Mucosa of rectum (tissue), 2 donors: ENCODE results near the gene HSF5.
A peak's percentile ranks its signal among the peaks of the same experiment; 100 is the strongest.

Experiments used
- H3K27ac ChIP-seq, 2 donors: one replicate each; pipeline ENCODE4 v1.7.0; 2013; ENCODE audit warnings: inconsistent platforms in 2 of 2, low read depth in 2 of 2, low read length in 2 of 2
- H3K27me3 ChIP-seq, 2 donors: one replicate each; pipeline ENCODE4 v1.7.0; 2013; ENCODE audit warnings: low read length in 2 of 2; ENCODE audit not compliant: control insufficient read depth in 2 of 2, insufficient read depth in 2 of 2
- H3K36me3 ChIP-seq, 2 donors: one replicate each; pipeline ENCODE4 v1.7.0; 2013; ENCODE audit warnings: low read length in 2 of 2; ENCODE audit not compliant: control insufficient read depth in 2 of 2, insufficient read depth in 2 of 2
- H3K4me1 ChIP-seq, 2 donors: one replicate each; pipeline ENCODE4 v1.7.0; 2013; ENCODE audit warnings: low read length in 2 of 2, mild to moderate bottlenecking in 1 of 2; ENCODE audit not compliant: control insufficient read depth in 2 of 2, insufficient read depth in 2 of 2
- H3K4me3 ChIP-seq, 2 donors: one replicate each; pipeline ENCODE4 v1.7.0; 2013; ENCODE audit warnings: low read length in 2 of 2
- H3K9ac ChIP-seq, 2 donors: one replicate each; pipeline ENCODE4 v1.7.0; 2013; ENCODE audit warnings: low read length in 2 of 2, low read depth in 1 of 2, mild to moderate bottlenecking in 1 of 2
- H3K9me3 ChIP-seq, 2 donors: one replicate each; pipeline ENCODE4 v1.7.0; 2013; ENCODE audit warnings: low read length in 2 of 2; ENCODE audit not compliant: control insufficient read depth in 2 of 2
- donor health status: healthy.
- donor health status: Normal muscosa, but diverticular disease.

The HSF5 gene

DNA sequence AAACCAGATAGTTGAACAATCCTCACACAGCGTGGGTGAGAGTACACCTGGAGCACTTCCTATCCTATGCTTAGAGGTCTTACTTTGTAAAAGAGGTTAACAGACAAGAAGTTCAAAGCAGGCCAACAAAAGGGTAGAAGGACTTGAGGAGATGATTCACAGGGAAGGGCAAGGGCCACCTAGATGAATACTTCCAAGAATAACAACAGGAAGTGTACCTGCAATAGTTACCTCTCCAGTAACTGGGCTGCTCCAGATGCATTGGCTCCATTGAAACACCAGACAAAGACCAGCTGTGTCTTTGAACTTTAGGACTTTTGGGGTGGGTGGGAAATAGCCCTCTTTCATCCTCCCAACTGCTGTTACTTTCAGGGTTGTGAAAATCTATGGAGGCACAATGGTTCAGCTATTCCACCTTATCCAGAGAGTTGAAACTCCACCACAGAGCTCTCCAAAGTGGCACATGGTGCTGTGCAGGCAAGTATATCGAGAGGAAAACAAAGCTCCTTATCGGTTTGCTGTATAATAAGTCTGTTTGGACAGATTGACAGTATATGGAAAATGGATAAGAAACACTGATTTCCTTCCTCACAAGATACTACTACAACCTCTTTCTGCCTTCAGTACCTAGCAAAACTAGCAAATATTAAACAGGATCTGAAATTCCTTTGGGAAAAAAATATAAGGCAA is 93.5 kb downstream of the HSF5 start:
- no peaks in the 10 kb centered on the region for H3K9me3 ChIP-seq
- H3K36me3 ChIP-seq: no peaks in the 10 kb centered on the region
- H3K9ac ChIP-seq: no peak overlapping the region
- H3K27me3 ChIP-seq: no peaks in the 10 kb centered on the region
- H3K4me3 ChIP-seq: peak overlapping the region; percentile 0 to 4
- H3K4me1 ChIP-seq: peaks cover 27 to 54% of the 10 kb centered on the region in 2 donors
- peak overlapping the region; percentile 18 to 48 for H3K27ac ChIP-seq

GRCh38 chr17:58391302-58391984 is 96.8 kb downstream of the HSF5 start:
- H3K4me1 ChIP-seq: peaks cover 42 to 69% of the 10 kb centered on the region in 2 donors
- peak overlapping the region; percentile 71 to 85 for H3K27ac ChIP-seq
- no peaks in the 10 kb centered on the region for H3K36me3 ChIP-seq
- H3K9me3 ChIP-seq: no peaks in the 10 kb centered on the region
- peak overlapping the region; percentile 26 to 39 for H3K4me3 ChIP-seq
- peak overlapping the region in 1 of 2 donors; percentile 27 for H3K9ac ChIP-seq
- H3K27me3 ChIP-seq: no peaks in the 10 kb centered on the region

DNA sequence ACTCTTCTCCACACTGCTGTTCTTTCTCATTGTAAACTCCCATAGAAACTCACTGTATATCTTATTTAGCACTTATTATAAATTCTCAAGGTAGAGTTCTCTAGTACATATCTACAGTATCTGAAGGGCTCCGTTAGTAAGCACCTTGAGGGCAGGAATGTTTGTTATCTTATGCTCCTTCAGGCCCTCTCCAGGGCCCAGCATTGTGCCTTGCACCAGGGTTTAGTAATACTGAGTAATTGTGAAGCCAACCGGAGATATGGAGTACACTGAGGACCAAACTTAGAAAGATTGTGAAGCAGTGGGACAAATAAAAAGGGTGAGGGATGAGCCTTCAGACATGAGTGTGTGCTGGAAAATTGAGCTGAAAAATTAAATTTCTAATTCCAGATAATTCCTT is 97.3 kb downstream of the HSF5 start:
- peak overlapping the region; percentile 12 to 27 for H3K9ac ChIP-seq
- H3K27me3 ChIP-seq: no peaks in the 10 kb centered on the region
- peak overlapping the region; percentile 71 to 85 for H3K27ac ChIP-seq
- peak overlapping the region; percentile 26 to 39 for H3K4me3 ChIP-seq
- peaks cover 43 to 67% of the 10 kb centered on the region in 2 donors for H3K4me1 ChIP-seq
- no peaks in the 10 kb centered on the region for H3K36me3 ChIP-seq
- H3K9me3 ChIP-seq: no peaks in the 10 kb centered on the region

DNA sequence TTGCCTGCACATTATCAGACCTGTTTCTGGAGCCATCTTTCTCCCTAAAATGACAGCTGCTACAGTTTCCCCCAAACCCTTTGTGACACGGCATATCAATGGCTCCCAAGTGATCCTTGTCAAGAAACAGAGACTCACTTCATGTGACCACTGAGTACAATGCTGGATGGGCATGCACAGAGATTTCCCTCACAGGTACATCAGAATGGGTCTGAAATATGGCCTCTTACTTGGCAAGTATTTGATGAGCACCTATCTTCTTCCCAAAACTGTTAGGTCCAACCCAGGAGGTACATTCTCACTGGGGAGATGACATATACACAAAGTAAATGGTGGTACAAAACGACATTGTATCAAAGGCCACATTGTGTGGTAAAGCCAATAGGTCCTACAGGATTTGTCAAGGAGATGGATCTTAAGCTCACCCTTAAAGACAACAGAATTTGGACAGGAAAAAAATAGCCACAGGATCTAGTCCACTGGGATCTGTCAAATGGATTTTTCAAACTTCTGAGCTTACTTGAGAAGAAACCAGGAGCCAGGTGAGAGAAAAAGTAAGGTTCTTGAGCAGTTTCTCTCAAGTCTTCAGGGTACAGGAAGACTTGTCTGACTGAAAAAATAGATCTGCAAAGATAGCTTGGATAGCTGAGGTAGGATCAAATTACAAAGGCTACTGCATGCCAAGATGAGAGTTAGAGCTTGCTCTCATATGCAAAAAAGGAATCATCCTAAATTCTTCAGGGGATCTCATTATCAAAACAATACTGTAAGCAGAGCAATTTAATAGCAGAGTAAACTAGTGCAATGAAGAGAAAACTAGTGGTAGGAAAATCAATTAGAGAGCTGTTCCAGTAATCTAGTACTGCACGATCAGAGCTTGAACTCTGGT is 99.7 kb downstream of the HSF5 start:
- H3K36me3 ChIP-seq: no peaks in the 10 kb centered on the region
- H3K27ac ChIP-seq: peak overlapping the region; percentile 81 to 84
- peak overlapping the region; percentile 1 to 3 for H3K9ac ChIP-seq
- H3K4me1 ChIP-seq: peaks cover 47 to 65% of the 10 kb centered on the region in 2 donors
- H3K9me3 ChIP-seq: no peaks in the 10 kb centered on the region
- H3K4me3 ChIP-seq: peak overlapping the region in 1 of 2 donors; percentile 23
- no peaks in the 10 kb centered on the region for H3K27me3 ChIP-seq

GRCh38 chr17:58387834-58388233 is 100.4 kb downstream of the HSF5 start:
- no peaks in the 10 kb centered on the region for H3K27me3 ChIP-seq
- H3K9ac ChIP-seq: peak overlapping the region in 1 of 2 donors; percentile 1
- no peaks in the 10 kb centered on the region for H3K9me3 ChIP-seq
- no peaks in the 10 kb centered on the region for H3K36me3 ChIP-seq
- H3K27ac ChIP-seq: peak overlapping the region; percentile 81 to 84
- H3K4me1 ChIP-seq: peaks cover 51 to 70% of the 10 kb centered on the region in 2 donors
- peak overlapping the region in 1 of 2 donors; percentile 23 for H3K4me3 ChIP-seq

GRCh38 chr17:58386708-58387107 is 101.5 kb downstream of the HSF5 start:
- Histone ChIP-seq H3K4me3 (no peak overlapping the region), H3K36me3 (no peaks in the 10 kb centered on the region), H3K27ac (peak overlapping the region; percentile 51 to 54), H3K4me1 (peaks cover 57 to 70% of the 10 kb centered on the region in 2 donors), H3K9me3 (no peaks in the 10 kb centered on the region), H3K27me3 (no peaks in the 10 kb centered on the region), H3K9ac (no peak overlapping the region)

DNA sequence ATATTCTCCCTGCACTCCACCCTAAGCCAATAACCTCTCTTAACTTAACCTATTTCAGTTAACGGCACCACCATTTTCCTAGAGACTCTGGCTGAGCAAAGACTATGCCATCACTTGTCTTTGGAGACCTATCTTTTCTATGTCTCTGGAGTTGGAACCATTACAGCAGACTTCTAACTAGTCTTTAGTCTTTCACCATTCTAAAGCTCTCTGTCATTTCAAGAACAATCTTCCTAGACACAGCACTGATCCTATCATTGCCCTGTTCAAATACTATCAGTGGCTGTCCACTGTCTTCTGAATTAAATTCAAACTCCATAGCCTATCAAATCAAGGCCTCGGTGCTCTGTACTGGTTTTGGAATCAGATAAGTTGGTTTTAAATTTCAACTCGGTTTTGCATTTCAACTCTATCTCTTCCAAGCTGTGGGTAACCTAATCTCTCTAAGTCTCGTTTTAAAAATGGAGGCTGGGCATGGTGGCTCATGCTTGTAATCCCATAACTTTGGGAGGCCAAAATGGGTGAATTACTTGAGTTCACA is 102.8 kb downstream of the HSF5 start:
- peak overlapping the region in 1 of 2 donors; percentile 2 for H3K27ac ChIP-seq
- H3K4me3 ChIP-seq: no peak overlapping the region
- H3K4me1 ChIP-seq: peaks cover 55 to 70% of the 10 kb centered on the region in 2 donors
- no peaks in the 10 kb centered on the region for H3K36me3 ChIP-seq
- no peaks in the 10 kb centered on the region for H3K9me3 ChIP-seq
- H3K9ac ChIP-seq: no peak overlapping the region
- no peaks in the 10 kb centered on the region for H3K27me3 ChIP-seq

- Histone ChIP-seq H3K27me3 (no peaks in the 10 kb centered on the region), H3K4me3 (no peak overlapping the region), H3K9me3 (no peaks in the 10 kb centered on the region), H3K9ac (no peak overlapping the region), H3K4me1 (peaks cover 50 to 68% of the 10 kb centered on the region in 2 donors), H3K36me3 (no peaks in the 10 kb centered on the region), H3K27ac (peak overlapping the region in 1 of 2 donors; percentile 23)
These were observed 103.3 kb downstream of the HSF5 start for GRCh38 chr17:58384897-58385296.

- no peaks in the 10 kb centered on the region for H3K27me3 ChIP-seq
- no peak overlapping the region for H3K4me3 ChIP-seq
- no peak overlapping the region for H3K9ac ChIP-seq
- H3K27ac ChIP-seq: peak overlapping the region in 1 of 2 donors; percentile 41
- H3K36me3 ChIP-seq: no peaks in the 10 kb centered on the region
- peaks cover 45 to 68% of the 10 kb centered on the region in 2 donors for H3K4me1 ChIP-seq
- no peaks in the 10 kb centered on the region for H3K9me3 ChIP-seq
These were observed 104.2 kb downstream of the HSF5 start for GRCh38 chr17:58383892-58384462.
